K562 (cell line): ENCODE measurements around the gene CCDC201. TPM values are rescaled to one million over a fixed set of nuclear protein-coding genes. Genes with fewer than 3 reads are reported as not detected.

Source experiments
- ATAC-seq: fragments of 200-7000 bp; cut with Tn5 transposase; 3 replicates; pipeline ENCODE4 v1.9.1; 2020; ENCODE audit warnings: moderate library complexity
- BruUV-seq: library from RNA; stranded (reverse); fragments of 400-500 nt; replicated peaks from 2 replicates; lab custom pipeline; 2021; lab: Mats Ljungman, UMichigan
- CTCF ChIA-PET: fragments of 300-600 bp; formaldehyde crosslinking; extraction: SDS; loops from one replicate; lab custom pipeline; 2021; ENCODE audit warnings: low intra/inter-chr PET ratio; lab: Yijun Ruan, JAX
- POLR2A ChIA-PET: fragments of 300-600, 350-650 bp; sonication (Branson Sonifier 250); formaldehyde crosslinking; extraction: SDS; loops from one replicate; lab custom pipeline; 2021; ENCODE audit warnings: antibody characterized with exemption, inconsistent platforms; lab: Yijun Ruan, JAX
- DNase-seq, 4 experiments: peaks; one replicate each; pipeline versions ENCODE4 v3.0.0 to v3.0.0-alpha.2; 2011 to 2018; ENCODE audit warnings: low spot score in 3 of 4, mixed read lengths in 3 of 4; ENCODE audit errors: extremely low read depth in 1 of 4
- FAIRE-seq: peaks from 2 replicates; lab custom pipeline; 2011; peaks lifted over from hg19 to GRCh38; lab: Jason Lieb, UNC
- H2AFZ ChIP-seq: 2 replicates; pipeline ENCODE4 v1.6.0; 2011; ENCODE audit warnings: low read depth, low read length, control low read depth, inconsistent platforms
- H3K27ac ChIP-seq: fragments of 200-600 bp; 3 replicates; pipeline ENCODE4 v1.8.0; 2011; ENCODE audit warnings: low read depth, mild to moderate bottlenecking, control low read depth, inconsistent platforms, low read length, moderate library complexity, mixed read lengths; ENCODE audit errors: extremely low read depth
- H3K27me3 ChIP-seq, 2 experiments: fragments of 300-600 bp in 1 of 2; 2 replicates in 1 of 2; 3 replicates in 1 of 2; pipeline versions ENCODE4 v1.6.0 to v1.8.0; 2011; ENCODE audit warnings: inconsistent platforms in 2 of 2, low read length in 2 of 2, mild to moderate bottlenecking in 1 of 2, mixed read lengths in 1 of 2, moderate library complexity in 1 of 2; ENCODE audit not compliant: control insufficient read depth in 2 of 2, insufficient read depth in 2 of 2
- H3K36me3 ChIP-seq: fragments of 300-600 bp; 3 replicates; pipeline ENCODE4 v1.8.0; 2011; ENCODE audit warnings: mild to moderate bottlenecking, low read length, inconsistent platforms; ENCODE audit not compliant: control insufficient read depth, insufficient read depth
- H3K4me1 ChIP-seq, 2 experiments: fragments of 200-600 bp in 1 of 2; replicated peaks in 1 of 2; 2 replicates in 1 of 2; 3 replicates in 1 of 2; pipeline versions ENCODE4 v1.5.1 to v1.8.0; 2011; ENCODE audit warnings: inconsistent platforms in 2 of 2, low read length in 2 of 2, mild to moderate bottlenecking in 1 of 2, mixed read lengths in 1 of 2, moderate library complexity in 1 of 2; ENCODE audit not compliant: control insufficient read depth in 2 of 2, insufficient read depth in 2 of 2
- H3K4me2 ChIP-seq: 2 replicates; pipeline ENCODE4 v1.6.1; 2011; ENCODE audit warnings: low read length, control low read depth, inconsistent platforms, mixed read lengths; ENCODE audit not compliant: insufficient read depth
- H3K4me3 ChIP-seq: fragments of 200-600 bp; sonication (generic), shearing (Covaris generic); 2 replicates; pipeline ENCODE4 v1.5.1; 2016; ENCODE audit warnings: control low read depth, inconsistent platforms
- H3K79me2 ChIP-seq: fragments of 200-600 bp; 3 replicates; pipeline ENCODE4 v1.8.0; 2011; ENCODE audit warnings: low read length, inconsistent platforms; ENCODE audit not compliant: control insufficient read depth, insufficient read depth
- H3K9ac ChIP-seq, 2 experiments: 2 replicates each; pipeline versions ENCODE4 v1.6.0 to v1.6.1; 2011; ENCODE audit warnings: low read depth in 2 of 2, low read length in 2 of 2, control low read depth in 1 of 2, inconsistent platforms in 1 of 2, mild to moderate bottlenecking in 1 of 2, mixed read lengths in 1 of 2; ENCODE audit not compliant: insufficient read depth in 1 of 2
- H3K9me1 ChIP-seq: one replicate; pipeline ENCODE4 v1.6.0; 2011; ENCODE audit warnings: inconsistent platforms, mild to moderate bottlenecking, low read length, moderate library complexity; ENCODE audit not compliant: control insufficient read depth, insufficient read depth
- H3K9me3 ChIP-seq: replicated peaks from 2 replicates; pipeline ENCODE4 v1.5.1; 2011; ENCODE audit warnings: low read depth, low read length, inconsistent platforms; ENCODE audit not compliant: control insufficient read depth, insufficient read depth
- H4K20me1 ChIP-seq: replicated peaks from 2 replicates; pipeline ENCODE4 v1.6.1; 2011; ENCODE audit warnings: low read length, inconsistent platforms, mixed read lengths; ENCODE audit not compliant: control insufficient read depth, insufficient read depth
- BMI1 ChIP-seq: fragments of 150-350 bp; IDR thresholded peaks from 2 replicates; pipeline ENCODE4 v1.6.1; 2014; ENCODE audit warnings: low read length
- CCNT2 ChIP-seq: IDR thresholded peaks from 2 replicates; pipeline ENCODE4 v1.6.1; 2011; ENCODE audit warnings: borderline replicate concordance, low read depth, mild to moderate bottlenecking, moderate library complexity, mixed read lengths, low read length; ENCODE audit not compliant: insufficient read length; ENCODE audit errors: extremely low read depth
- EZH2 ChIP-seq: IDR thresholded peaks from 2 replicates; pipeline ENCODE4 v1.6.1; 2012; ENCODE audit warnings: low read depth, mild to moderate bottlenecking, inconsistent platforms, low read length, borderline replicate concordance
- FOXA3 ChIP-seq, 2 experiments: fragments of 450-650 bp in 1 of 2; sonication (generic) in 1 of 2; formaldehyde crosslinking; IDR thresholded peaks in 1 of 2; conservative IDR thresholded peaks in 1 of 2; 2 replicates each; pipeline versions ENCODE4 v1.4.0 to v1.8.0; 2020 to 2022; ENCODE audit warnings: mild to moderate bottlenecking in 2 of 2, missing genetic modification reagents in 1 of 2
- GTF2A2 ChIP-seq: IDR thresholded peaks from 2 replicates; pipeline ENCODE4 v1.6.1; 2016; ENCODE audit warnings: mild to moderate bottlenecking, missing genetic modification characterization, missing compliant biosample characterization
- HMBOX1 ChIP-seq: sonication (generic); IDR thresholded peaks from 2 replicates; pipeline ENCODE4 v1.6.1; 2016
- ID3 ChIP-seq, 2 experiments: fragments of 250-450 bp in 1 of 2; fragments of 450-650 bp in 1 of 2; sonication (Bioruptor Pico) in 1 of 2; IDR thresholded peaks; 2 replicates each; pipeline versions ENCODE4 v1.6.1 to v1.8.0; 2016 to 2021; ENCODE audit warnings: mild to moderate bottlenecking in 2 of 2, moderate library complexity in 2 of 2, missing compliant biosample characterization in 1 of 2, missing genetic modification characterization in 1 of 2
- KAT7 ChIP-seq: sonication (generic); formaldehyde crosslinking; IDR thresholded peaks from 2 replicates; pipeline ENCODE4 v1.8.0; 2022; ENCODE audit warnings: missing genetic modification reagents, mild to moderate bottlenecking, borderline replicate concordance
- MCM3 ChIP-seq: fragments of 450-650 bp; IDR thresholded peaks from 2 replicates; pipeline ENCODE4 v1.6.1; 2016
- NCOR1 ChIP-seq: fragments of 450-650 bp; IDR thresholded peaks from 2 replicates; pipeline ENCODE4 v1.6.1; 2016; ENCODE audit warnings: mild to moderate bottlenecking, moderate library complexity
- NFE2 ChIP-seq: IDR thresholded peaks from 2 replicates; pipeline ENCODE4 v1.6.1; 2014; ENCODE audit warnings: antibody characterized with exemption, low read depth
- SAFB ChIP-seq: fragments of 200-400 bp; formaldehyde crosslinking; IDR thresholded peaks from 2 replicates; pipeline ENCODE4 v1.6.1; 2017; ENCODE audit warnings: low read depth, low read length, borderline replicate concordance
- TAF7 ChIP-seq: fragments of 450-650 bp; IDR thresholded peaks from 2 replicates; pipeline ENCODE4 v1.6.1; 2016; ENCODE audit warnings: missing genetic modification characterization, missing compliant biosample characterization
- ZNF778 ChIP-seq: fragments of 450-650 bp; formaldehyde crosslinking; IDR thresholded peaks from 2 replicates; pipeline ENCODE4 v1.4.0; 2020; ENCODE audit warnings: mild to moderate bottlenecking, moderate library complexity
- WGBS: fragments of 100-300 bp; shearing (Covaris generic); methylation state at CpG from one replicate; pipeline ENCODE4 v1.1.6; 2016; ENCODE audit warnings: low coverage, mixed read lengths; ENCODE audit not compliant: insufficient coverage; ENCODE audit errors: missing lambda C conversion rate; 5-methylcytosine and 5-hydroxymethylcytosine counted together
- in situ Hi-C: fragments of 300-500 bp; cut with MboI; formaldehyde crosslinking; loops from 4 replicates; pipeline ENCODE4 v1.15.0; 2018; ENCODE audit warnings: inconsistent platforms, mixed read lengths
- intact Hi-C: fragments of 100-400 bp; cut with micrococcal nuclease; formaldehyde crosslinking; loops from 2 replicates; pipeline ENCODE4 v1.14.2; 2022
- polyA plus RNA-seq, 8 experiments: library from polyadenylated mRNA; depleted of rRNA in 4 of 8; stranded (reverse) in 5 of 8; unstranded in 3 of 8; fragments of >200 nt; fragmentation: Nextera tagmentation in 2 of 8; fragmentation: Illumina TruSeq in 1 of 8; extraction: Ambion mirVana in 2 of 8; extraction: Trizol in 1 of 8; gene quantifications; 2 replicates each; pipeline versions ENCODE4 v1.2.1 to v1.2.3, GENCODE V29; 2011 to 2014; ENCODE audit warnings: inconsistent platforms in 1 of 8, missing spikeins in 1 of 8
- total RNA-seq, 7 experiments: library from RNA; depleted of rRNA in 6 of 7; stranded (reverse); fragments of >200 nt in 6 of 7; fragmentation: Illumina TruSeq in 2 of 7; extraction: Trizol in 2 of 7; gene quantifications; 2 replicates each; pipeline versions ENCODE4 v1.2.1 to v1.2.3, GENCODE V29; 2011 to 2021; ENCODE audit warnings: low replicate concordance in 1 of 7
- TF ChIP-seq, protein P1 (sequence below): fragments of 450-650 bp; IDR thresholded peaks from 2 replicates; pipeline ENCODE4 v1.6.1; 2018; ENCODE audit warnings: mild to moderate bottlenecking, low read depth; ENCODE audit not compliant: partially characterized antibody
- TF ChIP-seq, protein P2 (sequence below): conservative IDR thresholded peaks from 2 replicates; pipeline ENCODE4 v1.6.1; 2011; ENCODE audit warnings: low read depth, mild to moderate bottlenecking, low read length; ENCODE audit not compliant: control insufficient read depth

Gene CCDC201
- total and polyA plus RNA-seq, 9 of the 15 experiments (the other 6 are each of a cell fraction or from before 2014, with no cell fraction given): not detected

GRCh38 chr7:45897042-45897690 lies 24.3 kb upstream of the CCDC201 start:
- Histone ChIP-seq H3K4me3 (no peak overlapping the region), H3K9me3 (no peaks in the 10 kb centered on the region), H3K27ac (no peak overlapping the region), H3K9ac (no peak overlapping the region), H3K27me3 (no peaks in the 10 kb centered on the region), H3K36me3 (no peaks in the 10 kb centered on the region), H3K9me1 (no peaks in the 10 kb centered on the region), H3K4me1 (no peaks in the 10 kb centered on the region), H2AFZ (no peak overlapping the region)
- DNase-seq: no peak
- in situ Hi-C loops: no loop called here
- CTCF ChIA-PET: no interaction called here
- no peak for ATAC-seq
- WGBS: 0% methylated on average over 1 of the region's 1 CpG
- no peak for TF ChIP-seq SAFB
- TF ChIP-seq ID3 (CRISPR knock-in tag; IDR thresholded peaks at IDR 0.05): no peak
- no peak for TF ChIP-seq ID3 (tag; IDR thresholded peaks at IDR 0.05)
- TF ChIP-seq KAT7 (CRISPR knock-in tag): no peak
- no peak for TF ChIP-seq FOXA3 (CRISPR knock-in tag; conservative IDR thresholded peaks at IDR 0.05 in 1 of 2, IDR thresholded peaks at IDR 0.05 in 1 of 2)
- TF ChIP-seq CCNT2: no peak
- TF ChIP-seq MCM3: no peak
- no peak for TF ChIP-seq HMBOX1
- no peak for TF ChIP-seq GTF2A2 (tag)
- TF ChIP-seq EZH2: no peak
- no peak for TF ChIP-seq BMI1
- TF ChIP-seq, protein P1, sequence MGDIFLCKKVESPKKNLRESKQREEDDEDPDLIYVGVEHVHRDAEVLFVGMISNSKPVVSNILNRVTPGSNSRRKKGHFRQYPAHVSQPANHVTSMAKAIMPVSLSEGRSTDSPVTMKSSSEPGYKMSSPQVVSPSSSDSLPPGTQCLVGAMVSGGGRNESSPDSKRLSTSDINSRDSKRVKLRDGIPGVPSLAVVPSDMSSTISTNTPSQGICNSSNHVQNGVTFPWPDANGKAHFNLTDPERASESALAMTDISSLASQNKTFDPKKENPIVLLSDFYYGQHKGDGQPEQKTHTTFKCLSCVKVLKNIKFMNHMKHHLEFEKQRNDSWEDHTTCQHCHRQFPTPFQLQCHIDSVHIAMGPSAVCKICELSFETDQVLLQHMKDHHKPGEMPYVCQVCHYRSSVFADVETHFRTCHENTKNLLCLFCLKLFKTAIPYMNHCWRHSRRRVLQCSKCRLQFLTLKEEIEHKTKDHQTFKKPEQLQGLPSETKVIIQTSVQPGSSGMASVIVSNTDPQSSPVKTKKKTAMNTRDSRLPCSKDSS: no peak
- TF ChIP-seq NFE2: no peak
- TF ChIP-seq, protein P2, sequence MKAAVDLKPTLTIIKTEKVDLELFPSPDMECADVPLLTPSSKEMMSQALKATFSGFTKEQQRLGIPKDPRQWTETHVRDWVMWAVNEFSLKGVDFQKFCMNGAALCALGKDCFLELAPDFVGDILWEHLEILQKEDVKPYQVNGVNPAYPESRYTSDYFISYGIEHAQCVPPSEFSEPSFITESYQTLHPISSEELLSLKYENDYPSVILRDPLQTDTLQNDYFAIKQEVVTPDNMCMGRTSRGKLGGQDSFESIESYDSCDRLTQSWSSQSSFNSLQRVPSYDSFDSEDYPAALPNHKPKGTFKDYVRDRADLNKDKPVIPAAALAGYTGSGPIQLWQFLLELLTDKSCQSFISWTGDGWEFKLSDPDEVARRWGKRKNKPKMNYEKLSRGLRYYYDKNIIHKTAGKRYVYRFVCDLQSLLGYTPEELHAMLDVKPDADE: no peak
- no peak for TF ChIP-seq TAF7 (tag)
- no peak for TF ChIP-seq NCOR1
- TF ChIP-seq ZNF778 (CRISPR knock-in tag): no peak
- TF ChIP-seq, all 486 proteins: peak for 0
- POLR2A ChIA-PET: no interaction called here
- intact Hi-C loops: no loop called here
- no TSS peak for BruUV-seq
- Histone ChIP-seq H3K79me2 (no peaks in the 10 kb centered on the region), H4K20me1 (no peaks in the 10 kb centered on the region), H3K4me2 (no peak overlapping the region)
- no peak for FAIRE-seq
